ENCODE data around the gene ARHGAP10.

The ARHGAP10 gene

DNA sequence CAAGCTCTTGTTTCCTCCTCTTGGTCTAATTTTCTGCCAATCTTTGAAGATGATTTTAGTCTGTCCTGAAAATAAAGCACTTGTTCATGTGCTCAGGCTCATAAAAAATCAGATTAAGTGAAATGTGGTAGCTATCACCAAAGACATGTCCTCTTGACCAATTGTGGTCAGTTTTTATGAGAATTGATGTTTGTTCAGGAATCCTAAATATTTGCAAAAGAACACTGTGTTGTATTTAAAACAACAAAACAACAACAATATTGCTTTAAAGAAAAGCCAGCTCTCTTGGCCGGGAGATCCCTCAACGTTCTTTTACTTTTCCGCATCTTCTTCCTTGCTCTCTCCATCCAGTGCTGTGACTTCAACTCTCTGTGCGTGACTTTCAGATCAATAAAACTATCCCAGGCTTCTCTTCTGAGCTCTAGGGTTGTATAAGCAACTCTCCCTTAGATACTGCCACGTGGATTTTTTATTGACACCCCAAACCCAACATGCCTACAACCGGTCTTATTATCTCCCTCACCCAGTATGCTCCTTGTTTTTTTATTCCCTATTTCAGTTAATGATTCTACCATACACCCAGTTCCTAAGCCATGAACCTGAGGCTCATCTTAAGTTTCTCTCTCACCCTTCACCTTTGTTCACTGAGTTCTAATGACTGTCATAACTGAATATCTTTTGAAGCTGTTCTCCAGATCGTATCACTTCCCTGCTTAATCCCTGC, 309.9 kb downstream of the ARHGAP10 start:
- no peak for DNase-seq (ENCODE audit: low spot score)

DNA sequence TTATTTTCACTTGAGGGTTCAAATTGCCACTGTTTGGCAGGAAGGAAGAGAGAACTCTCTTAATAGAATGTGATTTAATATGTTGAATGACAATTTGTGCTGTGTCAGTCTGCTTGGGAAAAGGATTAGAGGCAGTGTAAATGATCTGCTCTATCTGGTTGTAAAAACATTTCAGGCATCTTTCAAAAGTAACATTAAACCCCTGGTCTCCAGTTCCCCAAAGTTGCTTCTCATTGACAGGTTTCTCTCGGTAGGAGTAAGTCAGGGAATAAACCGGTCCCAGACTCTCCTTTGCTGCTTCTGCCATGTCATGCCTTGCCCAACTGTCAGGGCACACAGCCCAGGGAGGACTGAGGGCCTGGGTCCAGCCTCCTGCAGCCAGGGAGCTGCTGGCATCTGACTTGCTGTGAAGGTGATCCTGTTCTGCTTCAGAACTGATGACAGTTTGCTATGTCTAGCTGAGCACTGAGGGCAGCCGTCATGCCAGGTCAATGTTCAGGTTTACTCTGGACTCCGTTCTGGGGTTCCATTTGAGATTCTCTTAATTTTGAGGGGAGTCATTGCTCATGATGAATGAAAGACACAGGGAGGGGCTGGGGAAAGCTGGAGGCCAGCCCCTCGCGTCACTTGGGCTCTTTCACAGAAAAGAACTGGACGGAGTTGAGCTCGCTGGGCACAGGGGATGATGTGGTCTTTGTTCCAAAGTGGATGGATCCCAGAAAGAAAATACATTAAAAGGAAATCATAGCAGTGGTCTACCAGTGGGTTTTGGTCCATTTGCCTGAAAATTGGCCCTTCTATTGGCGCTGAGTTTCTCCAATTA, 312.4 kb downstream of the ARHGAP10 start:
- DNase-seq (ENCODE audit: low spot score), result no peak

DNA sequence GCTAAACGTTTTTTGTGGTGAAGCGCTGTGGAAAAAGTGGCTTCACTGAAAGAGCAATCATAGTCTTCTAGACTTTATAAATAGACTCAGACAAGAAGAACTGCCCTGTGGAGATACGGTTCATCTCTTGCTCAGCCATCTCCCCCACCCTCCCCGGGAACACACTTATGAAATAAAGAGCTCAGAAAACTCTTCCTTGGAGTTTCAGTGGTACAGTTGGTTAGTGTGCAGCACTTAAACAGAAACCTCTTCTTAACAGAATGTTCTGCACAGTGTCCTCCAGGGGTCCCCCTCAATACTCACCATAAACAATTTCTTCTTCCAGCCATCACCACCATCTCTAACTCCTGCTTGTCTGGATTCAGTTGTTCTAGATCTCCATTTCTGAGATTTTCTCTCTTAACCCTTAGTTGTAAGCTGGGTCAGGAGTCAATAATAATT, 313.0 kb downstream of the ARHGAP10 start:
- no peak for DNase-seq (ENCODE audit: low spot score)

DNA sequence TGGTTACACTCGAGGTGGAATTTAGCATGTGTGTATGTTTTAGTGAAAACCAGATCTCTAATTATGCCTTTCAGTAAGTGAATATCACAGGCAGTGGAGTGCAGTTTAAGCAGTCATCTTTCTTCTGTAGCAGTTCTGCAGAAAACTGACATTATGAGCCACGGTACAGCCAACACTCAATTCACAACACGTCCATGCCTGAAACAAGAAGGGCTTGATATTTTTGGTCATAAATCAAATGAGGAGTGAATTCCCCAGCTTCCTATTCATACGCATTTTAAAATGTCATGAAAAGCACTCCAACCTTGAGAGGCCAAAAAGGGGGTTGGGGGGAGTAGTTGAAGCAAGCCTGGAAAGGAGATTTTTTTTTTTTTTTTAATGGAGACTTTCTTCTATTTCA, 316.7 kb downstream of the ARHGAP10 start:
- no peak for DNase-seq (ENCODE audit: low spot score)

DNA sequence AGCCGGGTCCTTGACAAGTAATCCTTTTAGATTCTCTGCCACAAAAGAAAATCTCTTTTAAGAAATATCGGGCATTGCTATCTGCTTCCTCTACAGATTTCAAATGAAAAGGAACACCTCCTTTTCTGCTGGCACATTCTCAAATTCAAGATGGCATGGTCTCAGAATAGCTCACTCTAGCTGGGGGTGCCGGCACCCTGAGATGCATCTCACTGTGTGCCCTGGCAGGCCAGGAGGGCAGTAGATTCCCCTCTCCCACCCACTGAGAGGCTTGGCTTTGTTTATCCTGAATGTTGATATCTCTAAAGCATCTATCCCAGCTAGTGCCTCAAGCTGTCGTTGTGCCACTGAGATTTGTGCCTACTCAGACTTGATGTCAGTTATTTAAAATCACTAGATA, 319.5 kb downstream of the ARHGAP10 start:
- no peak for DNase-seq (ENCODE audit: low spot score)

DNA sequence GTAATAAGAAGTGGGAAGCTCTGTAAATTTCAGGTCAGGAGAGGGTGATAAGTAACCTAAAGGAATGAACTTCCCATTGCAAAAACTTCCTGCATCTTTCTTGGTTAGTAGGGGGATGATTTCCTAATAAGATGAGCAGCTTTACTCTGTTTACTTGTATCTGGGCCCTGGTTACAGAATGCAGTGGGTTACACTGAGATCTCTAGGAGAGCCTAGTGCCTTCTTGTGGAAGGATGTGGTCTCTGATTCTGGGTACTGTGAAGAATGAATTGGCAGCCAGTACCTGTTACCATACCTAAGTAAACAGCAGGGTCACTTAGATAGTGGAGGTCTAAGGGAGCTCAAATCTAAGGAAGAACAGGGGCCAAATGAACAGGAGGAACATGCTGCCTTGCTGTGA, 320.6 kb downstream of the ARHGAP10 start:
- DNase-seq (ENCODE audit: low spot score), result no peak

DNA sequence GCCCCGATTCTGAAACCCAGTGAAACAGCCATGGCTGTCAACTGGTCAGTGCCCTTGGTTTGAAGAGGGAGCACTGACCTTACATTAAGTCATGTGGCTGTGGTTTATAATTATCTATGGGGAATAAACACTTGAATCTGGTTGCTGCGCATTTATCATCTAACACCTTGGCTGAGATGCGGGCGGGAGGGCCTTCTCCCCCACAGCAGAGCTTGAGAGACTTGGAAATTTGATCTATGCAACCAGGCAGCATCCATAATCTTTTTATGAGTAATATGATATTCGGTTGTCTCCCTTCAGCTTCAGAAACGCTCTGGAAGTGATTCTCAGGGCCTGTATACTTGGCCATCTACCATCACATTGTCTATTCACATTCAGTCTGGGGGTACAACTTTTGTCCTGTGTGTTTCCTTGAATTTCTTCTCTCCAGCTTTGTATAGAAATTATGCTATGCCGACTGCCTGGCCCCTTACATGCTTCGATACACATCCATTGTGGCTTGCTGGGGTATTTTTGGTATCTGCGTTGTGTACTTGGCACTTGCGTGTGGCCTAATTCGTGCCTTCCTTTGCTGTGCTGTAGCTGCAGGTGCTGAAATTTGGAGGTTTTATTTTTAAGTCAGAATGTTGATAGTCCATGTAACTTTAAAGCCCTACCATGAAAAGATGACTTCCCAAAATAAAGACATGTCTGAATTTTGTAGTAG, 321.6 kb downstream of the ARHGAP10 start:
- no peak for DNase-seq (ENCODE audit: low spot score)

DNA sequence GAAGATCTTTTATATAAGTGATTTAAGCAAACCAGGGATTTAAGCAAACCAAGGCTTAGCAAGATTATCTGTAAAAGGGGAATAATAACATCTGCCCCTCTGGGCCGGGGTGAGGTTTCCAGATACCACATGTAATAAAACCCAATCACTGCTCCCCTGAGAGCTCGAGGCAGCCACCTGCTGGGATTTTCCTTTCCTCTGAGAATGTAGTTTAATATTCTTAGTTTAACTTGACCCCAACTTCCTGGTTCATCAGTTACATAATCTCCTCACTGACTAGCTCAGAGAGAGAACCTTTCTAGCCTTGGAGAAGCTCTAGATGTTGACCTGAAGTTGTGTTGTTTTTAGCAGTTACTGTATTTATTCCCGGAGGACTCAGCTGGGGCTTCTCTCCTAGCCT, 322.4 kb downstream of the ARHGAP10 start:
- no peak for DNase-seq (ENCODE audit: low spot score)

DNA sequence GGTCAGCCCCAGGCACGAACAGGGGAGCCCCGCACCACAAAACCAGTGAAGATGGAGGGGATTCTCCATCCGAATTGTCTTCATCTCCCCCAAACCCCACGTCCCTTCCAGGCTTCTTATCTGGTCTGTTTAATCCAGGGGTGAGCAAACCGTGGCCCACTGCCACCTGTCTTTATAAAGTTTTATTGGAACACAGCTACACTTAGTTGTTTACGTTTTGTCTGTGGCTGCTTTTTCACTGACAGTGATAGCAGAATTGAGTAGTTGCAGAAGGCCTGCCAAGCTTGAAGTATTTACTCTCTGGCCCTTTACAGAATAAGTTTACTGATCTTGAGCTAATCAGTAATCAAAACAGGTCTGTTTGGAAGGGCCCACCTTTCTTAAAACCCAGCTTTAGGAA, 324.0 kb downstream of the ARHGAP10 start:
- DNase-seq (ENCODE audit: low spot score), result no peak

DNA sequence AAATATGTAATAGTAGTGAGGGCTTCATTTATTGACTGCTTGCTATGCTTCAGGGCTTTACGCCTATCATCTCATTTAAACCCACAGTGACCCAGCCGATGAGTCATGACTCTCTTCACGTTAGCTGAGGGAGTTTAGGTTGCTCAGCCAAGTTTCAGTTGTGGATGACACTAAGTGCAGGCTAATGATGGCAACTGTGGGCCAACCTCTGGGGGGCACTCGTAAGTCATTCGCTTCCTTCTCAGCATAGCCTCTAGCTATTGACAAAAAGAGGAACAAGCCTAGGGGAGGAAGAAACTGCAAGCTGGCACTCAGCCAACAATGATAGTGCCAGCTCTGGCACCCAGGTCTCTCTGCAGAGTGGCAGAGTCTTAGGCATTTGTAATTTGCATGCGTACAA, 325.0 kb downstream of the ARHGAP10 start:
- no peak for DNase-seq (ENCODE audit: low spot score)

DNA sequence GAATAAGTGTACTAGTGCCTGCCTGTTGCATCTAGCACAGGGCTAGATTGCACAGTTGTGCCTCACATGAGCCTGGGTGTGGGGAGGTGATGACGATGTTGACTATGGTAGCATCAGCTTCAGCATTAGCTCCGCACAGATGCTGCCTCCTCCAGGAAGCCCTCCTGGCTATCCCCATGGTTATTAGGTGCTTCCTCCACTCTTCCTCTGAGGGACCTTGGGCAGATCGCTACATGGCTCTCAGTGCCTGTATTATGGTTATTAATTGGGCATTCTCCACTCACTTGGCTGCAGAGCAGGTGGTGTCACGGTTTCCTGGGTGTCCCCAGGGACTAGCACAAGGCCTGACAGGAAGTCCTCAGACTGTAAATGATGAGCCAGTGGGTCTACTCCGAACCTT, 325.6 kb downstream of the ARHGAP10 start:
- DNase-seq (ENCODE audit: low spot score), result no peak

DNA sequence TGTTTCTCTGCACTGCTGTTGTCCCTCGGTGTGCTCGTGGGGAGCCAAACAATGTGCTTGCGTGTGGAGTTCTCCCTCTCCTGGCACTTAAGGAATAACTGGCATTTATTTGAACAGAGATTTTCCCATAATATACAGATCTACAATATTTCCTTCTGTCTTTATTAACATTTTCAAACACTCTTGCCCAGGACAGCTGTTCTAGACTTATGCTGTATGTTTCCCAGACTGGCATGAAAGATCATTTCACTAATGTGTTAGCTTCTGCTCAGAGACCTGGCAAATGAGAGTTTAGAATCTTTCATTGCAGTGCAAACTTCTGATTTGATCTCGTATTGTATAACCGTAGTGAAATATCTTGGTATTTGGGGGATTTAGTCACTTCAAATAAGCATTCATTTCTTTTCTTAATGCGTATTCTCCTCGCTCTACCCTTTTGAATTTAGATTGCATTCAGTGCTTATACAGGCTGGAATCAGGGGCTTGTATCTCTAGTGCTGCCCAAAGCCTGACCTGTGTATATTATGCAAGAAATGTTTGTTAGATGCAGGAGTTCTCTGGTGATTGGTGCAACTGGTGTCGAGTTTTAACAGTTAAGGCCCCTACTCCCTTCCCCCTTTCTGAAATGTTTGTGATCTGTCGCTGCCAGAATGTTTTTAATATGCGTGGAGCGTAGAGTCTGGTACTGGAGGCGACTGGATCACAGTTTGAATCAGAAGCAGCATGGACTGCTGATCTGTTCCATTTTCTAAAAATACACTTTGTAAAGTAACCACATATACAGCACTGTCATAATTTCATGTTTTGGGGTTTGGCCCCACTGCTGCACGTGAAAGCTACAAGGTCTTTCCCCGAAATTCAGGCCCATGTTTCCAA, 326.3 kb downstream of the ARHGAP10 start:
- DNase-seq (ENCODE audit: low spot score), result no peak

DNA sequence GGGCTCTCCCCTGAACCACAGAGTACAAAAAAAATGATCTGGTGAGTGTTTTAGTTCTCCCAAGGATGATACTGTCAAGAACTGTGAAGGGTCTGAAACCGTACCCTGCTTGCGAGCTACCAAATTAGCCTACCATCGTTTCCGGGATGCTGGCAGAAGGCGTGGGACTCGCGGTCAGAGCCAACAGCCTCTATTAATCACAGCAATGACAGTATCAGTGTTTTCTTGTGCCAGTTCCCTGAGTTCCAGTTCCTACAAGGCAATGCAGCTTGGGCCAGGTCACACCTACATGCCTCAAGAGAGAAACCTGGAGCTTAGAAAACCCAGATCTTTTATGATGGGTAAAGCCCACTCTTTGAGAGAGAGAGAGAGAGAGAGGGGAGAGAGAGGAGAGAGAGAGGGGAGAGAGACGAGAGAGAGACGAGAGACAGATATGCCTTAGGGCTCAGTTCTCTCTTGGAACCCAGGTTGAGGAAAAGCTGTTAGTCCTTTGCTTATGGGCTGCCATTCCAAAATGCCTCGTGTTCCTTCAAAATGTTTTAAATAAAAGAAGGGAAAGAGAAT, 327.8 kb downstream of the ARHGAP10 start:
- no peak for DNase-seq (ENCODE audit: low spot score)

DNA sequence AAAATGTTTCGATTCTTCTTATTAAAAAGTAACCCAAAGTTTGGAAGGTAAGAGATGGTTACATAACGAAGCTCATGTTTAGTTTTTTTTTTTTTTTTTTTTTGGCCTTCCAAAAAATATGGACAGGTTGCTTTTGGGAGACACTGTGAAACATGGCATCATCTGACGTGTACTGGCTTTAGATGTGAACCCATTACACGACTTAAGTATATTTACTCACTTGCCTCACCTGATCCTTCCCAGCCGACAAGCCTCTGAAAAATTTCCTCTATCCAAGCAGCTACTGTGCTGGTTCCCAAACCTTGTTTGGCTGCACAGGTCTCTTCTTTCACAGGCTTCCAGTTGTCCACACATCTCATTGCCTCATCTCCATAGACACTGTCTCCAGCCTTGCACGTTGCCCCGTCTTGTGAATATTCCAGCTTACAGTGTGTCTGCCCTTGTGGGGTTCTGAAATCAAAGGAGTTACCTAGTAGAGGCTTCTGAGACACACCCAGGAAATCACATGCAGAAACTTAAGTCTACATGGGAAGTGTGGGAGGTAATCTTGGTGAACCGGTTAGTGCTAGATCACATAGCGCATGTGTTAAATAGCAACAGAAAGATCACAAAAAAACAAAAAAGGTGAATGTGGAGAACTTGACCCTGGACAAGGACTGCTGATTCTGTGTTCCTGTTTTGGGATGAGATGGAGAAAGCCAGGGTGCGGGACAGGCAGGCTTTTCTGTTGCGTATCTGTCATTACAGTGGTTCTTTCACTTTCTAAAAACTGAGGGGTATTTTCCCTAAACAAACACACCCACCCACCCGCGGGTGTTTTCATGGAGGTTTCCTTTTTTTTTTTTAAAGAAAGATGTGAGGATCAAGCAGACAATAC, 328.6 kb downstream of the ARHGAP10 start:
- DNase-seq (ENCODE audit: low spot score), result no peak

DNA sequence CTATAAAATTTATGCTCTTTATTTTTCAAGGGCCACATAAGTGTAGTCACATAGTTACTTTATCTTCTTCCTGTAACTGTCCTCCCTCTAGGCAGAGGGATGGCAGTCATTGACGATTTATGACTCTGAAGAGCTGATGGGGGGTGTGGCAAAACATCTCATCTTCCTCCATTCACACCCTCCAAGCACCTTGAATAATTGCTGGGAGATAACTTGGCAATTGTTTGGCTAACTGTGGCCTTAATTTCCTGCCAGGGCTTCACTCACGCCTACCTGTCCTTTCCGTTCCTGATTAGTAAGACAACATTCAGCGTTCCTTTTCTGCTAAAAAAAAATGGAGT, 329.2 kb downstream of the ARHGAP10 start:
- DNase-seq (ENCODE audit: low spot score), result no peak

DNA sequence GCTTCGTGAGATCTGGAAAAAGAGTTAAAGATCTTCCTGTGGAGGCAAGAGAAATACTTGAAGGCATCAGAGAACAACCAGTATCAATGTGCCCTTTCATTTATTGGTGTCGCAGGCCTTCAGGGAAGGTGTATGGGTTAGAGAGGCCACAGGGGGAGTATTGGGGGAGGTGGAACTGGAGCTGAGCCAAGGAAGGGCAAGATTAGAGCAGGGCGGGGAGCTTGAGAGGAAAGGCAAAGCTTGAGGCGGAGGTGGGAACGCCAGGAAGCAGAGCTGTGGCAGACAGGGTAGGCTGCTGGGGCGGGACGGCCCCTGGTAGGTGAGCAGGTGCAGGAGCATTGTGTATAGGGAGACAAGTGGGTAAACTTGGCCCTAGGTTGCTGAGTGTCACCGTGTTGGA, 329.9 kb downstream of the ARHGAP10 start:
- no peak for DNase-seq (ENCODE audit: low spot score)

DNA sequence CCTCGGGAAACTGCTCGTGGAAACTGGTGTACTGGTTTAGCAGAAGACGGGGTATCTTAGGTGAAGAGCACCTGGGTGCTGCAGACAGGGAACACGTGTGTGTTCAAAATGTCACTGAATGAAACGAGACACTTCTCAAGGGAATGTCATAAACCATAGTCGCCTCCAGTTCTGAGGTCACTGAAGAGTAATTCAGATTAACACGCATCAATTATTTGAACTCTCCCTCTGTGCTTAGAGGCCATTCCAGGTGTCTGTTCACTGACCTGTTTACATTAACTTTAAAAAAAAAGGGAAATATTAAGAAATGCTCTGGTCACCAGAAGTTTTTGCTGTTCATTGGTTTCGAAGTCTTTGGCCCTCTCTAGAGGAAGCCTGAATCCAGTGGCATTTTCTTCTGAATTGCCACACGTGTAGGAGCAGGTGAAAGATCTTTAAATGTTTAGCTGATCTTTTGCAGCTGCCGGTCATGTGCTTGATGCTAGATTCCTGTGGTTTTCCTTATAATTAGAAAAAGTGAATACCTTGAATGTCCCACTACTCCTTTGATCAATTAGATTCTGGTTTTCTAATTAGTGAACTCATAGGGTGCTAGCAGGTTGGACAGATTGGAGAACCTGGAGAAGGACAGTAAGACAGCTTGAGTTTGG, 330.5 kb downstream of the ARHGAP10 start:
- DNase-seq (ENCODE audit: low spot score), result no peak

DNA sequence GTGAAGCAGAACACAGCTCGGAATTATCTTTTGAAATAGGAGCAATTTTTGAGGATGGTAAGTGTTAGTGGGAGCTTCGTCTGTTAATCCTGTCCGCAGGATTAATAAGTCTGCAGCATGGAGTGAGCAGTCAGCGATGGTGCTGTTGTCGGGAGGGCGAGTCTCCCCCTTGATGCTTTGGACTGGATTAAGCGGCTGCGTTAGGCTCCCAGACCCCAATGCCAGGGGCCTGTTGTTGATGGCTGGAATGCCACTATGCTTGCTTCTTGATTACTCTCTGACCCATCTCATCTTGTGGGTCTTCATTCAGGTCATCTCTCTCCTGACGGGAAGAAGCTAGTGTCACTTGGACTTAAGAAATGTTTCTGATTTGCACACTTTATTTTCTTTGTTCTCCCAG, 332.6 kb downstream of the ARHGAP10 start:
- DNase-seq (ENCODE audit: low spot score), result no peak

DNA sequence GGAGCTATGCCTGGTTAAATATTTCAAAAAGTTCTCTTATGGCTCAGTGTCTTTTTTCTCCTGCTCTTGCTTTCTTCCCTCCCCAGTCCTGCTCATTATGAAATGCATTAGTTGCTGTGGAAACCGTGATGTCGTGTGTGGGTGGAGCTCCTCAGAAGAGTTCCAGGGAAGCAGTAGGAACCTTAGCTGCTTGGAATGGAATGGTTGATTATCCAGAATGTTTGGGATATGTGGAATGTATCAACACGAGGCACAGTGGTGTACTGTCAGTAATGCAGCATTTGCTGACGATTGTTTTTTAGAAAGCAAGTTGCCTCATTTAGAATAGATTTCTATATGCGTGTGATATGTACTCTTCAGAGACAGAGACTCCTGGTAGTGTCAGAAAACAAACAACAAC, 333.2 kb downstream of the ARHGAP10 start:
- no peak for DNase-seq (ENCODE audit: low spot score)

DNA sequence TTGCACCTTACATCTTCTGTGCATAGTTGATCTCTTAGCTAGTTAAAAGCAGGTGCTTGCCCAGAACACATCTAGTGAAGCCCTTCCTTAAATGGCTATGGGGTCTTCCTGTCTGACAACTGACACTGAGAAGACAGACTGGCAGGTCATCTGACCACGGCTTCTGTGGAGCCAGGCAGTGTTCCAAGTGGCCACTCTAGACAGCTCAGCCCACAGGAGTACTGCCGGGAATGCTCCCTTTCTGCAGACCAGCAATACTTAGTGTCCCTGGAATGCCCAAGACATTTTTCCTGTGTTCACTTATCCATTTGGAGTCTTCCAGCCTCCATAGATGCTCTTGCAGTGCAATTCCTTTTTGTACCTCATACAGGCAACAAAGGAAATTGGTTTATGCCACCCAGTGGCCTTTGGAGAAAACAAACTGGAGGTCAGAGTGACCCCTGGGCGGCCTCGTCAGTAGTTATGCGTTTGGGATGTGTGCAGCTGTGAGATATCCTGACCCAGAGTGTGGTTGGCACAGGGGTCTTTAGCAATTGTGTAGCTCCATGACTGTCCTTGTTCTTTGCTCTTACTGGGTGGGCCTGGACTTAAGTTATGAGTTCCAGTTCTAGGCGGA, 335.5 kb downstream of the ARHGAP10 start:
- DNase-seq (ENCODE audit: low spot score), result no peak
